ENCODE measurements around the gene IRF5. TPM values are rescaled to one million over a fixed set of nuclear protein-coding genes. Genes with fewer than 3 reads are reported as not detected.
"Not testable (repeated sequence)": the region's sequence is repeated elsewhere in the genome, so short reads cannot be mapped to it uniquely, and the experiment has no call there.

Gene IRF5
- total RNA-seq, 2 donors from 2014 or later = 2.7 to 4.4 TPM

DNA sequence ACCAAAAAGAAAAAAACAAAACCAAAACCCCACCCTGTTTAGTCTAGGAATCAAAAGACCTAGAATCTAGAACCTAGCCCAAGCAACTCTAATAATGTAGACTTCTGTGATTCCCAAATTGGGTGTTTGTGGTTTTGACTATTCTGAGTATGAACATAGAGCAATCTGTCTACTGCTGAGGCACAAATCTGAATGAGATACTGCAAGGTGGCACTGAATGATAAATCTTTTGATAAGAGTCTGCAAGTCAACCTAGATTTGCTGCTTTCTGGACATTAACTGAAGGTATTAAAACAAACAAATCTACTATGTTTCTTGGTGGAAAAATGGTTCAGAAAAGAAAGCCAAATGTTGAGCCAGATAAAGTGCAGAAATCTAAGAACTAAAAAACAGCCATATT is 50.6 kb downstream of the IRF5 start:
- H3K4me3 ChIP-seq = no peak overlapping the region
- no peaks in the 10 kb centered on the region for H3K27me3 ChIP-seq
- DNase-seq (ENCODE audit: low spot score) = no peak
- no peaks in the 10 kb centered on the region for H3K4me1 ChIP-seq
- H3K27ac ChIP-seq = no peak overlapping the region
- H3K36me3 ChIP-seq = peaks cover 47% of the 10 kb centered on the region
- TF ChIP-seq, protein P1, sequence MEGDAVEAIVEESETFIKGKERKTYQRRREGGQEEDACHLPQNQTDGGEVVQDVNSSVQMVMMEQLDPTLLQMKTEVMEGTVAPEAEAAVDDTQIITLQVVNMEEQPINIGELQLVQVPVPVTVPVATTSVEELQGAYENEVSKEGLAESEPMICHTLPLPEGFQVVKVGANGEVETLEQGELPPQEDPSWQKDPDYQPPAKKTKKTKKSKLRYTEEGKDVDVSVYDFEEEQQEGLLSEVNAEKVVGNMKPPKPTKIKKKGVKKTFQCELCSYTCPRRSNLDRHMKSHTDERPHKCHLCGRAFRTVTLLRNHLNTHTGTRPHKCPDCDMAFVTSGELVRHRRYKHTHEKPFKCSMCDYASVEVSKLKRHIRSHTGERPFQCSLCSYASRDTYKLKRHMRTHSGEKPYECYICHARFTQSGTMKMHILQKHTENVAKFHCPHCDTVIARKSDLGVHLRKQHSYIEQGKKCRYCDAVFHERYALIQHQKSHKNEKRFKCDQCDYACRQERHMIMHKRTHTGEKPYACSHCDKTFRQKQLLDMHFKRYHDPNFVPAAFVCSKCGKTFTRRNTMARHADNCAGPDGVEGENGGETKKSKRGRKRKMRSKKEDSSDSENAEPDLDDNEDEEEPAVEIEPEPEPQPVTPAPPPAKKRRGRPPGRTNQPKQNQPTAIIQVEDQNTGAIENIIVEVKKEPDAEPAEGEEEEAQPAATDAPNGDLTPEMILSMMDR (IDR thresholded peaks at IDR 0.05) = no peak
- H3K9me3 ChIP-seq = no peaks in the 10 kb centered on the region

GRCh38 chr7:128989961-128990360 is 52.2 kb downstream of the IRF5 start:
- TF ChIP-seq, protein P1 (IDR thresholded peaks at IDR 0.05) = no peak
- H3K4me1 ChIP-seq = no peaks in the 10 kb centered on the region
- no peak overlapping the region for H3K4me3 ChIP-seq
- H3K36me3 ChIP-seq = peaks cover 47% of the 10 kb centered on the region
- H3K9me3 ChIP-seq = no peaks in the 10 kb centered on the region
- H3K27me3 ChIP-seq = no peaks in the 10 kb centered on the region
- no peak for DNase-seq (ENCODE audit: low spot score)
- H3K27ac ChIP-seq = no peak overlapping the region

DNA sequence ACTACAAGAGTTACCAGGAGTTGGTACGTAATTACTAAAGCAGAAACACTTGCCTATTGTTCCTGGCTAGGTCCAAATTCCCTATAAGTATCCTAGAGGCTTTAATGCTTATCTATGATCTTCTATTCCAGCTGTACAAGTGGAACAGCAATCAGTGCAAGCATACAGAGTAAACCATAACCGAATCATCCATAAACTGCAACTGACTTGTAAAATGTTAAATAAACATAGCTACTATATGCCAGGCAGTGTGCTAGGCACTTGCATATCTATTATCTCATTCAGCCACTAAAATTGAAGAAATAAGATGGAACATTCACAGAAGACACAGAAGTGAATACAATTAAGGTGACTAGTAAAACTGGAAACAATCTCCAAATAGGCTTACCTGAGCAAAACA is 55.7 kb downstream of the IRF5 start:
- TF ChIP-seq, protein P1 (IDR thresholded peaks at IDR 0.05) = no peak
- Histone ChIP-seq H3K4me3 (no peak overlapping the region), H3K9me3 (no peaks in the 10 kb centered on the region), H3K27me3 (no peaks in the 10 kb centered on the region), H3K27ac (no peak overlapping the region), H3K36me3 (peaks cover 59% of the 10 kb centered on the region), H3K4me1 (no peaks in the 10 kb centered on the region)
- DNase-seq (ENCODE audit: low spot score) = no peak

GRCh38 chr7:128994560-128994959 is 56.8 kb downstream of the IRF5 start:
- H3K4me1 ChIP-seq; H3K27ac ChIP-seq; H3K9me3 ChIP-seq; DNase-seq (ENCODE audit: low spot score); H3K27me3 ChIP-seq; H3K4me3 ChIP-seq: not testable (repeated sequence)
- H3K36me3 ChIP-seq = peaks cover 66% of the 10 kb centered on the region

DNA sequence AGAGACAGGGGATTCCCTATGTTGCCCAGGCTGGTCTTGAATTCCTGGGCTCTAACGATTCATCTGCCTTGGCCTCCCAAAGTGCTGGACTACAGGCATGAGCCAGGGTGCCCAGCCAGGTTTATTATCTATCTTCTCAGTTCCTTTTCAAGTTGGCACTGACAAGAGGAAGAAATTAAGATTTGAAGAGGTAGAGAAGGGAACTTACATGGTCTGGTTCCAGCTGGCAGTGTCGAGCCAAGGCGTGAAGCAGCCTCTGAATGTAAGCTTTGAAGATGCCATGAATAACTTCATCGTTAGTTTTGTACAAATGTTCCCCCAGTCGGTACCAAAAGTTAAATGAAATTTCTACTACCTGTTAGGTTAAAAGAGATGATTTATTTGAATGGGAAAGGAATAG is 59.5 kb downstream of the IRF5 start:
- H3K4me3 ChIP-seq = no peak overlapping the region
- TF ChIP-seq, protein P1 (IDR thresholded peaks at IDR 0.05) = no peak
- H3K27me3 ChIP-seq = no peaks in the 10 kb centered on the region
- no peaks in the 10 kb centered on the region for H3K4me1 ChIP-seq
- peaks cover 65% of the 10 kb centered on the region for H3K36me3 ChIP-seq
- H3K9me3 ChIP-seq = no peaks in the 10 kb centered on the region
- H3K27ac ChIP-seq = no peak overlapping the region
- no peak for DNase-seq (ENCODE audit: low spot score)

Other genes starting within 250 kb of the IRF5 start
- 100 to 1,000 TPM; 190 to 286 TPM for gene CALU, start 198.6 kb upstream of the IRF5 start, total RNA-seq
- gene OPN1SW, start 162.1 kb upstream of the IRF5 start, total RNA-seq = not detected
- 1 to 10 TPM; 2.6 to 8.5 TPM for gene CCDC136, start 146.0 kb upstream of the IRF5 start, total RNA-seq
- 100 to 1,000 TPM; 215 to 646 TPM for gene FLNC, start 107.5 kb upstream of the IRF5 start, total RNA-seq
- gene ATP6V1F, start 75.1 kb upstream of the IRF5 start, total RNA-seq = 100 to 1,000 TPM; 121 TPM
- gene KCP, start 27.2 kb upstream of the IRF5 start, total RNA-seq = not detected
- gene TNPO3, start 117.2 kb downstream of the IRF5 start, total RNA-seq = 10 to 100 TPM; 23.5 to 23.6 TPM
- 10 to 100 TPM in 1 of 2 donors, 1 to 10 TPM in 1; 9.8 to 11.1 TPM for gene TSPAN33, start 206.8 kb downstream of the IRF5 start, total RNA-seq